Memory B cell (primary cell): ENCODE measurements around the gene RNF121.

ENCODE experiments used
- ATAC-seq: fragments of 150-1000 bp; cut with Tn5 transposase; 2 replicates; pipeline ENCODE4 v1.10.0; 2021; ENCODE audit warnings: low read depth, mild to moderate bottlenecking, moderate library complexity
- DNase-seq, 2 donors: peaks; one replicate each; pipeline ENCODE4 v3.0.0; 2022; ENCODE audit warnings: low spot score in 2 of 2
- H3K27ac Mint-ChIP-seq: one replicate; pipeline ENCODE4 v1.8.0; 2022; ENCODE audit warnings: mild to moderate bottlenecking, moderate library complexity, mixed read lengths
- H3K27me3 Mint-ChIP-seq: one replicate; pipeline ENCODE4 v1.8.0; 2022; ENCODE audit warnings: mixed read lengths
- H3K36me3 Mint-ChIP-seq: one replicate; pipeline ENCODE4 v1.8.0; 2022; ENCODE audit warnings: mild to moderate bottlenecking, mixed read lengths
- H3K4me1 Mint-ChIP-seq: one replicate; pipeline ENCODE4 v1.8.0; 2022; ENCODE audit warnings: mixed read lengths
- H3K4me3 Mint-ChIP-seq: one replicate; pipeline ENCODE4 v1.8.0; 2022; ENCODE audit warnings: mild to moderate bottlenecking, moderate library complexity, mixed read lengths
- H3K9me3 Mint-ChIP-seq: one replicate; pipeline ENCODE4 v1.8.0; 2022; ENCODE audit warnings: mixed read lengths

The RNF121 gene

GRCh38 chr11:71949034-71949433 lies 20.2 kb downstream of the RNF121 start:
- Mint-ChIP-seq H3K4me1 (peaks cover 21% of the 10 kb centered on the region), H3K4me3 (no peak overlapping the region), H3K9me3 (no peaks in the 10 kb centered on the region), H3K27me3 (no peaks in the 10 kb centered on the region), H3K36me3 (peaks cover 4% of the 10 kb centered on the region), H3K27ac (no peak overlapping the region)
- ATAC-seq, result no peak
- DNase-seq, result no peak

- DNase-seq (no peak), ATAC-seq (no peak)
- H3K27me3 Mint-ChIP-seq, result no peaks in the 10 kb centered on the region
- H3K4me1 Mint-ChIP-seq, result peaks cover 31% of the 10 kb centered on the region
- H3K27ac Mint-ChIP-seq, result no peak overlapping the region
- H3K4me3 Mint-ChIP-seq, result no peak overlapping the region
- H3K36me3 Mint-ChIP-seq, result peaks cover 4% of the 10 kb centered on the region
- H3K9me3 Mint-ChIP-seq, result no peaks in the 10 kb centered on the region
Measured at GRCh38 chr11:71951741-71952310, 23.0 kb downstream of the RNF121 start.

- no peak for DNase-seq
- Mint-ChIP-seq H3K9me3 (peaks cover 3% of the 10 kb centered on the region), H3K27me3 (no peaks in the 10 kb centered on the region), H3K4me3 (no peak overlapping the region), H3K4me1 (peaks cover 31% of the 10 kb centered on the region), H3K27ac (peak overlapping the region; percentile 26), H3K36me3 (peaks cover 4% of the 10 kb centered on the region)
- no peak for ATAC-seq
Measured at GRCh38 chr11:71955898-71956456, 27.1 kb downstream of the RNF121 start.

- DNase-seq (no peak), ATAC-seq (peak; percentile 32)
- H3K4me3 Mint-ChIP-seq, result no peak overlapping the region
- H3K27ac Mint-ChIP-seq, result peak overlapping the region; percentile 50
- no peaks in the 10 kb centered on the region for H3K27me3 Mint-ChIP-seq
- H3K9me3 Mint-ChIP-seq, result peaks cover 3% of the 10 kb centered on the region
- H3K36me3 Mint-ChIP-seq, result peaks cover 9% of the 10 kb centered on the region
- peaks cover 10% of the 10 kb centered on the region for H3K4me1 Mint-ChIP-seq
Measured at GRCh38 chr11:71962428-71963038, 33.7 kb downstream of the RNF121 start.

- Mint-ChIP-seq H3K4me1 (peaks cover 10% of the 10 kb centered on the region), H3K36me3 (peaks cover 13% of the 10 kb centered on the region), H3K27ac (no peak overlapping the region), H3K9me3 (peaks cover 3% of the 10 kb centered on the region), H3K4me3 (no peak overlapping the region), H3K27me3 (no peaks in the 10 kb centered on the region)
- no peak for DNase-seq
- no peak for ATAC-seq
Measured at GRCh38 chr11:71963468-71963867, 34.6 kb downstream of the RNF121 start.

- peaks cover 10% of the 10 kb centered on the region for H3K4me1 Mint-ChIP-seq
- peaks cover 3% of the 10 kb centered on the region for H3K9me3 Mint-ChIP-seq
- no peak overlapping the region for H3K4me3 Mint-ChIP-seq
- ATAC-seq (no peak), DNase-seq (no peak)
- H3K27ac Mint-ChIP-seq, result no peak overlapping the region
- H3K27me3 Mint-ChIP-seq, result no peaks in the 10 kb centered on the region
- H3K36me3 Mint-ChIP-seq, result peaks cover 13% of the 10 kb centered on the region
Measured at GRCh38 chr11:71964641-71965040, 35.8 kb downstream of the RNF121 start.

- H3K36me3 Mint-ChIP-seq, result peaks cover 13% of the 10 kb centered on the region
- peaks cover 3% of the 10 kb centered on the region for H3K4me1 Mint-ChIP-seq
- H3K27ac Mint-ChIP-seq, result no peak overlapping the region
- no peaks in the 10 kb centered on the region for H3K9me3 Mint-ChIP-seq
- no peaks in the 10 kb centered on the region for H3K27me3 Mint-ChIP-seq
- ATAC-seq (no peak), DNase-seq (no peak)
- H3K4me3 Mint-ChIP-seq, result no peak overlapping the region
Measured at GRCh38 chr11:71971680-71972079, 42.8 kb downstream of the RNF121 start.

- H3K4me1 Mint-ChIP-seq, result peaks cover 14% of the 10 kb centered on the region
- peaks cover 9% of the 10 kb centered on the region for H3K36me3 Mint-ChIP-seq
- H3K4me3 Mint-ChIP-seq, result no peak overlapping the region
- ATAC-seq, result no peak
- H3K9me3 Mint-ChIP-seq, result no peaks in the 10 kb centered on the region
- H3K27me3 Mint-ChIP-seq, result no peaks in the 10 kb centered on the region
- no peak for DNase-seq
- peak overlapping the region; percentile 88 for H3K27ac Mint-ChIP-seq
Measured at GRCh38 chr11:71976551-71976950, 47.7 kb downstream of the RNF121 start.

- ATAC-seq (no peak), DNase-seq (no peak)
- Mint-ChIP-seq H3K9me3 (no peaks in the 10 kb centered on the region), H3K27me3 (no peaks in the 10 kb centered on the region), H3K4me1 (peaks cover 16% of the 10 kb centered on the region), H3K4me3 (no peak overlapping the region), H3K36me3 (peaks cover 5% of the 10 kb centered on the region), H3K27ac (peak overlapping the region; percentile 88)
Measured at GRCh38 chr11:71977090-71977489, 48.2 kb downstream of the RNF121 start.

GRCh38 chr11:71977743-71978418 lies 49.0 kb downstream of the RNF121 start:
- no peaks in the 10 kb centered on the region for H3K9me3 Mint-ChIP-seq
- H3K4me1 Mint-ChIP-seq, result peaks cover 16% of the 10 kb centered on the region
- H3K36me3 Mint-ChIP-seq, result peaks cover 8% of the 10 kb centered on the region
- H3K4me3 Mint-ChIP-seq, result peak overlapping the region; percentile 28
- peak; percentile 60 to 68 for DNase-seq
- ATAC-seq, result peak; percentile 99
- peak overlapping the region; percentile 88 for H3K27ac Mint-ChIP-seq
- H3K27me3 Mint-ChIP-seq, result no peaks in the 10 kb centered on the region

- H3K9me3 Mint-ChIP-seq, result no peaks in the 10 kb centered on the region
- peaks cover 8% of the 10 kb centered on the region for H3K36me3 Mint-ChIP-seq
- no peak for DNase-seq
- peak overlapping the region; percentile 35 for H3K27ac Mint-ChIP-seq
- H3K4me1 Mint-ChIP-seq, result peaks cover 16% of the 10 kb centered on the region
- H3K27me3 Mint-ChIP-seq, result no peaks in the 10 kb centered on the region
- H3K4me3 Mint-ChIP-seq, result no peak overlapping the region
- ATAC-seq, result no peak
Measured at GRCh38 chr11:71979094-71979493, 50.2 kb downstream of the RNF121 start.

GRCh38 chr11:71979602-71980001 lies 50.8 kb downstream of the RNF121 start:
- Mint-ChIP-seq H3K4me1 (peaks cover 16% of the 10 kb centered on the region), H3K4me3 (no peak overlapping the region), H3K36me3 (peaks cover 8% of the 10 kb centered on the region), H3K9me3 (no peaks in the 10 kb centered on the region), H3K27me3 (no peaks in the 10 kb centered on the region), H3K27ac (peak overlapping the region; percentile 35)
- ATAC-seq, result no peak
- no peak for DNase-seq

GRCh38 chr11:71986131-71986530 lies 57.3 kb downstream of the RNF121 start:
- no peaks in the 10 kb centered on the region for H3K9me3 Mint-ChIP-seq
- peak overlapping the region; percentile 84 for H3K27ac Mint-ChIP-seq
- H3K36me3 Mint-ChIP-seq, result peaks cover 5% of the 10 kb centered on the region
- peak overlapping the region; percentile 25 for H3K4me3 Mint-ChIP-seq
- no peaks in the 10 kb centered on the region for H3K27me3 Mint-ChIP-seq
- H3K4me1 Mint-ChIP-seq, result peaks cover 20% of the 10 kb centered on the region
- DNase-seq (no peak), ATAC-seq (peak; percentile 82)

- DNase-seq, result no peak
- Mint-ChIP-seq H3K4me1 (peaks cover 30% of the 10 kb centered on the region), H3K27ac (no peak overlapping the region), H3K27me3 (no peaks in the 10 kb centered on the region), H3K36me3 (peaks cover 2% of the 10 kb centered on the region), H3K9me3 (no peaks in the 10 kb centered on the region), H3K4me3 (no peak overlapping the region)
- ATAC-seq, result no peak
Measured at GRCh38 chr11:71987521-71987920, 58.7 kb downstream of the RNF121 start.
